Ishikawa (cell line): ENCODE data around the gene MRPL49.
A peak's percentile ranks its signal among the peaks of the same experiment; 100 is the strongest.

Source experiments
- CEBPB ChIP-seq: IDR thresholded peaks from 2 replicates; pipeline ENCODE4 v1.6.1; 2012
- CREB1 ChIP-seq: IDR thresholded peaks from 2 replicates; pipeline ENCODE4 v1.6.1; 2012; ENCODE audit warnings: low read depth
- EGR1 ChIP-seq: IDR thresholded peaks from 2 replicates; pipeline ENCODE4 v1.6.1; 2012
- EP300 ChIP-seq: IDR thresholded peaks from 2 replicates; pipeline ENCODE4 v1.6.1; 2012; ENCODE audit warnings: borderline replicate concordance
- FOXM1 ChIP-seq: IDR thresholded peaks from 2 replicates; pipeline ENCODE4 v1.6.1; 2012; ENCODE audit warnings: low read depth, borderline replicate concordance
- MAX ChIP-seq: IDR thresholded peaks from 2 replicates; pipeline ENCODE4 v1.6.1; 2012
- NFIC ChIP-seq: IDR thresholded peaks from 2 replicates; pipeline ENCODE4 v1.6.1; 2012
- RAD21 ChIP-seq: IDR thresholded peaks from 2 replicates; pipeline ENCODE4 v1.6.1; 2012; ENCODE audit warnings: low read depth
- REST ChIP-seq: IDR thresholded peaks from 2 replicates; pipeline ENCODE4 v1.6.1; 2012; ENCODE audit warnings: low read depth, mild to moderate bottlenecking
- TAF1 ChIP-seq: IDR thresholded peaks from 2 replicates; pipeline ENCODE4 v1.6.1; 2012; ENCODE audit warnings: low read depth, mild to moderate bottlenecking
- TCF12 ChIP-seq: IDR thresholded peaks from 2 replicates; pipeline ENCODE4 v1.6.1; 2012; ENCODE audit warnings: low read depth
- TEAD4 ChIP-seq: IDR thresholded peaks from 2 replicates; pipeline ENCODE4 v1.6.1; 2012
- USF1 ChIP-seq: IDR thresholded peaks from 2 replicates; pipeline ENCODE4 v1.6.1; 2012
- YY1 ChIP-seq: IDR thresholded peaks from 2 replicates; pipeline ENCODE4 v1.6.1; 2012; ENCODE audit warnings: low read depth
- ZBTB7A ChIP-seq: IDR thresholded peaks from 2 replicates; pipeline ENCODE4 v1.6.1; 2012; ENCODE audit warnings: low read depth

The MRPL49 gene

GRCh38 chr11:65108469-65109123, 13.5 kb upstream of the MRPL49 start:
- TF ChIP-seq REST (no peak), ZBTB7A (no peak), YY1 (no peak), EP300 (no peak), RAD21 (no peak), CEBPB (no peak), MAX (no peak), TAF1 (no peak), NFIC (no peak), CREB1 (no peak), TEAD4 (no peak), FOXM1 (no peak), USF1 (no peak), EGR1 (no peak)

GRCh38 chr11:65109231-65110198, 12.6 kb upstream of the MRPL49 start:
- TF ChIP-seq USF1 = no peak
- no peak for TF ChIP-seq RAD21
- TF ChIP-seq EP300 = no peak
- no peak for TF ChIP-seq ZBTB7A
- TF ChIP-seq YY1 = no peak
- TF ChIP-seq FOXM1 = no peak
- no peak for TF ChIP-seq TCF12
- no peak for TF ChIP-seq TAF1

GRCh38 chr11:65110354-65110861, 11.7 kb upstream of the MRPL49 start:
- TF ChIP-seq CEBPB (no peak), RAD21 (peak; percentile 60)

- TF ChIP-seq EP300 = no peak
- no peak for TF ChIP-seq MAX
- no peak for TF ChIP-seq RAD21
- TF ChIP-seq TAF1 = no peak
- no peak for TF ChIP-seq REST
- TF ChIP-seq TEAD4 = no peak
- no peak for TF ChIP-seq NFIC
- TF ChIP-seq USF1 = no peak
- no peak for TF ChIP-seq ZBTB7A
- TF ChIP-seq CEBPB = no peak
- no peak for TF ChIP-seq YY1
- TF ChIP-seq FOXM1 = no peak
- TF ChIP-seq CREB1 = no peak
- TF ChIP-seq TCF12 = no peak
- TF ChIP-seq EGR1 = no peak
Observed at GRCh38 chr11:65111159-65111743, 10.9 kb upstream of the MRPL49 start.
